Left renal cortex interstitium (tissue), 4 donors: Measurements from ENCODE around the gene C1QTNF8. TPM values are rescaled to one million over a fixed set of nuclear protein-coding genes. Genes with fewer than 3 reads are reported as not detected.

Source experiments
- DNase-seq, 4 donors: peaks; one replicate each; pipeline ENCODE4 v3.0.0-alpha.2; 2013; ENCODE audit warnings: low read depth in 4 of 4, low spot score in 2 of 4, missing footprints in 1 of 4
- polyA plus RNA-seq, 4 donors: library from polyadenylated mRNA; unstranded; fragments of 120-200 nt; gene quantifications; one replicate each; pipeline ENCODE4 v1.2.1, GENCODE V29; 2013; ENCODE audit not compliant: insufficient read length in 4 of 4

C1QTNF8 gene
- polyA plus RNA-seq, 4 donors, result not detected

DNA sequence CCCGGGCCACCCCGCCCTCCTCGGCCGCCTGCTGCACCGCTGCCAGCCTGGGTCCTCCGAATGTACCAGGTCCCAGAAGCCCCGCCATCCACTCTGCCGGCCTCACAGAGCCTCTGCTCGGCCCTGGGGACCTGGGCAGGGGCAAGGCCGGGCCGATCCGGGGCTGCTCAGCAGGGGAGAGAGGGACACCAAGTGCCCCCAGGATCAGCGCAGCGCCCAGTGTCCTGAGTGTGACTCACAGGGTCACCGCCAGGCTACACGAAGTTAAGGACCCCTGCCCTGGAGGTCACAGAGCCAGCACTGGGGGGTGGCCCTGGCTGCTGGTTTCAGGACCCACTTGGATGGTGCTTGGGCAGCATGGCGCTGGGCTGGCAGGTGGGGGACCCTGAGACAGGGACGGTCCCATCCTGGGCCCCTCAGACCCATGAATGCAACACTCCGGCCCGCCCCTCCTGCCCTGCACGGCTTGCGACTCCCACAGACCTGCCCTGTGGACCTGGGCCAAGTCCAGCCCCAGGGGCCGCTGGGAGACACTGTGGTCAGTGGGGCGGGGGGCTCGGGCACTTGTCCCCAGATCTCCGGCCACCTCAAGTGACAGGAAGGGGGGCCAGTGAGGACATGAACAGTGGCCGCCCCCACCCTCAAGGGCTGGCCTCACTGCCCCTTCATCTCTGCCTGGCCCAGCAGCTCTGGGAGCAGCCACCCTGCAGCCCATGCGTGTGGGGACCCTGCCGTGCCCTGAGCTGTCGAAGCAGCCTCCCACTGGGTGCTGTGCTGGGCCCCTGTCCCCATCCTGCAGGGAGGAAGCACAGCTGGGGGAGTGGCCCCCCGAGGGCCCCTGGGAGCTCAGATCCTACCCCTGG lies 46.7 kb downstream of the C1QTNF8 start:
- no peak for DNase-seq

DNA sequence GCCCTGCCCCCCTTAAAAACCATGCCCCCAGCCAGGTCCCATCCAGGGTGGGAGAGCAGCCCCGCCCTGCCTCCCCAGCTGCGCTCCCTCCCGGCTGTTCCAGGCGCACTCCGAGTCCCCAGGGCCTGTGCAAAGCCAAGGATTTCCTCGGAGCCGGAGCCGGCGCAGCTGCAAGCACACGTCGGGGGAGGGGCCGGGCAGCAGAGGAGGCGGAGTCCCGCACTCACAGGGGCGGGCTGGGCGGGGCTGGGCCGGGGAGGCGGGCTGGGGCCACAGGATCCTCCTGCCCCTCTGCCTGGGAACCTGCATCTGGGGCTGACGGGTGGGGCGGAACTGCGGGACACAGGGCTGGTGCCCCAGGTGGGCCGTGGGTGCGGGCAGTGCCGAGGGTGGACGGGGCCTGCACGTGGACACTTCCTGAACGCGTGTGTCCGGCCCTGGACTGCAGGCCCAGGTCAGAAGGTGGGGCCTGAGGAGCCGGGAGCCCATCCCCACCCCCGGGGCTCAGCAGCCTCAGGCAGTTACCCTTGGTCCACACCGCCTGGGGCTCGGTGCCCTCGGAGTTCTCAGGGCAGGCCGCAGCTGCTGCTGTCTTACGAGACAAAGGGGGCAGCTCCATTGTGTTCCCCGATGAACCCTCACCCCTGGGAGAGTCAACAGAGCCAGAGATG lies 47.5 kb downstream of the C1QTNF8 start:
- peak in 1 of 4 donors; percentile 60 for DNase-seq

DNA sequence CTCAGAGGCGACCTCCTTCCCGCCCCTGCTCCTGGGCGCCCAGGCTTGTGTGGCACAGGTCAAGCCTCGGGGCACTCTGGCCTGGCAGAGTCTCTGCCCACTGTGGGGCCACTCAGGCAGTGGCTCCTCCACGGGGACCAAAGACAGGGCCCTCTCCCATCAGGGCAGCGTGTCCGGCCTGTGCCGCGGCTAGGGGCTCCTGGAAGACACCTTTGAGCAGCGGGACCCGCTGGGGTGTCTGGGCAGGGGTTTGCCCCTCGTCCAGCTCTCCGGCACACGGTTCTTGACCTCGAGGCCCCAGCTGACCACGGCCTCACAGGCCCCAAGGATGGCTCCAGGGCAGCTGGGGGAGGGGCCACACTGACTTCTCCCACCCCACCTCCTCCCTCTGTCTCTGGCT lies 48.2 kb downstream of the C1QTNF8 start:
- no peak for DNase-seq

DNA sequence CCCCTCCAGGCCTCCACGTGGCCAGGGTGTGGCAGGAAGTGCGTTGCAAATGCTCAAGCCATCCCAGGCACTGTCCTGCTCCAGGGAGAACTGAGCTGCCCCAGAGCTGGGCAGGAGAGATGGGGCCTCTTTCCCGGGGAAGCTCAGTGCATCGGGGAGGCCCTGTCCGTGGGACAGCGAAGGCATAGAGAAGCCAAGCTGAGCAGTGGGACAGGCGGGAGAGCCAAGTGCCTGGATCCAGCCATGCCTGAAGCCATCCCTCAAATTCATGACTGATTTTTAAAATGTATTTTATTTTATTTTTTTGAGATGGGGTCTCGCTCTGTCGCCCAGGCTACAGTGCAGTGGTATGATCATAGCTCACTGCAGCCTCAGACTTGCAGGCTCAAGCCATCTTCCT lies 48.9 kb downstream of the C1QTNF8 start:
- no peak for DNase-seq

DNA sequence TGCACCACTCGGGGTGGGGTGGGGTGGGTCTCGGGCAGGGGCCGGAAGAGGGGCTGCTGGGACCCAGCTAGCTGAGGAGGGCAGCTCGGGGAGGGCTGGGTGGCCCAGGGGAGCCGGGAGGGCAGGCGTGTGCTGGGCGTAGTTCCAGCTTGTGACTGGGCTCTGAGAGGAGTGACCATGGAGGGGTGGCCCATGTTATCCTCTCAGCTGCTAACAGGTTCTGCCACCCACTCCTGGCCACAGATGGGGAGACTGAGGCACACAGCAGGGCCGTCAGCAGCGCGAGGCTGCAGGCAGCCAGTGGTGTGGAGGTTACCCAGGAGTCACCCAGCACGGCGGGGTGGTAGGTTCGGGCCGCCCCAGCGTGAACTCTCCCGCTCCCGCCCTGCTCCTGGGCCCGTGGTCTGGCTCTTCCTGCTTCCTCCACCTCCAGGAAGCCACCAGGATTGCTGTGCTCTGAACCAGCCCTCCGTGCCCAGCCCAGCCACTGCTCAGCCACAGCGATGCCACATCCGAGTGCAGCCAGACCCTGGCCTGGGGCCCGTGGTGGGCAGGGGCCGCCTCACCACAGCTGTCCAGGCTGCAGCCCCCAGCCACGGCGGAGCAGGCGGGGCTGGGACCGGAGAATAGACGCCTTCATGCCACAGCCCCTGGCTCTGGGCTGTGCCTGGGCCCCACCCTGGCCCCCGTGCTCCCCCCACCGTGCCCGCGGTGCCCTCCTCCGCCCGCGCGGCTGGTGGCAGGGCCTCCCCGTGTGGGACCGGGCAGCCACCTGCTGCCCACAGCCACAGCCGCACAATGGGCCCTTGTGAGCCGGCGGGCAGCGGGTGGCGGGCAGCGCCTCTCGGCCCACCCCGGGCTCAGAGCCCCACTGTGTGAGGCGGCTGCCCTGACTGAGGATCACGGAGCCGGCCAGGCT lies 49.8 kb downstream of the C1QTNF8 start:
- DNase-seq, result no peak

DNA sequence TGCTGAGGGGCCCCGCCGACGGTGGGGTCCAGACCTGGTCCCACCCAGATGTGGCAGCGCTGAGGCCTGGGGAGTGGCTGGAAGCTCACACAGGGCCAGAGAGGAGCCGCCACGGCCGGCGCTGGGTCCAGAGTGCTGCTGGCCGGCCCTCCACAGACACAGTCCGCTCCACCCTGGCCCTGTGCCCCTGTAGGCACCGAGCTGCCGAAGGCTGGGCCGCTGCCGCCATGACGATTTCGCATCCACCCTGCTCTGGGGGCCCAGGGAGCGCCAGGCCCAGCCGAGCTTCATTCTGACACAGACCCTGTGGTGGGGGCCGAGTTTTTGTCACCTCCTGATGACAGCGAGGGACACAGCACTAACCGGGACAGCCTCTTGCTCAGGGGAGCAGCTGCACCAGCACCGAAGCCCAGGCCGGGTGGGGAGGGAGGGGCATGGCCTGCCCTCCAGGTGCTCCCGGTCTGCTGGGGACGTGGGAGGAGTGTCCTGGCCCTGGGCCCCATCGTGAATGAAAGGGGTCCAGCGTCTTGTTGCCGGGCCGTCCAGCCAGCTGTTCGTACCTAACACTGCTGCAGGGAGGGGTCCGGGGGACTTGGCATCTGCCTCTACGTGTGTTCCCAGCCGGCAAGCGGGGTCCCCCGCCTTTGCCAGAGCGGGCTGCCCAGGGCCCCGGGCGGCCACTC lies 50.6 kb downstream of the C1QTNF8 start:
- no peak for DNase-seq

DNA sequence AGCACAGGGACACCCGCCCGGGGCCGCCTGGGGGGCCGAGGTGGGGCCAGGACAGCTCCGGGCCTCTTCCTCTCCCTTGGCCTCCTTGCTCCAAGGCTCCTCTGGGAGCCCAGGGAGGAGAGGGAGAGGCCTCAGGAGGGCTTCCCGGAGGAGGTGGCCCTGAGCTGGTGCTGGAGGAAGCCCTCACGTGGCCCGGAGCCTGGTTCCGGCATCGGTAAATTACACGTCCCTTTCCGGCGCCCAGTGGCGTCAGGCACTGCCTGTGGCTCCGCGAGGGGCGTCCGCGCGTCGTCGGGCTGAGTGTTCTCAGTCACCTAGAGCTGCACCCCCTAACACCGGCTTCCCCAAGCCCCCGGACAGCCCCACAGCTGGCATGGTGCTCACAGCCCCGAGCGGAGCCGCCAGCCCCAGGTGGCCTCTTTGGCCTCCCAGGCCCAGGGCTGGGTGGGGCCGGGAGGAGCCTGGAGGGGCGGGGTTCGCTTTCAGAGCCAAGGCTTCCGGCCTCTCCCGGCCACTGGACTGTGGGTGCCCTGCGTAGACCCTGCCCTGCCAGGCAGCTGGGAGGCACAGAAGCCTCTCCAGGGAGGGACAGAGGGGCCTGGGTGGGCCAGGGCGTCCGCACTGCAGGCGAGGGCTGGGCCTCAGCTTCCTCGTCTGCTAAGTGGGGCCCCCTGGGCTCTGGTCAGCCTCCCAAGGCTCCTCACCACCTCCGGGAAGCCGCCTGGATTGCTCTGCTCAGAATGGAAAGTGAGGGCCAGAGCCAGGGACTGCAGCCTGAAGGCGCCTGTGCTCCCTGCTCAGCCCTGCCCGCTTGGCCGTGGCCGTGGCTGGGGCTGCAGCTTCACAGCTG lies 51.4 kb downstream of the C1QTNF8 start:
- no peak for DNase-seq

DNA sequence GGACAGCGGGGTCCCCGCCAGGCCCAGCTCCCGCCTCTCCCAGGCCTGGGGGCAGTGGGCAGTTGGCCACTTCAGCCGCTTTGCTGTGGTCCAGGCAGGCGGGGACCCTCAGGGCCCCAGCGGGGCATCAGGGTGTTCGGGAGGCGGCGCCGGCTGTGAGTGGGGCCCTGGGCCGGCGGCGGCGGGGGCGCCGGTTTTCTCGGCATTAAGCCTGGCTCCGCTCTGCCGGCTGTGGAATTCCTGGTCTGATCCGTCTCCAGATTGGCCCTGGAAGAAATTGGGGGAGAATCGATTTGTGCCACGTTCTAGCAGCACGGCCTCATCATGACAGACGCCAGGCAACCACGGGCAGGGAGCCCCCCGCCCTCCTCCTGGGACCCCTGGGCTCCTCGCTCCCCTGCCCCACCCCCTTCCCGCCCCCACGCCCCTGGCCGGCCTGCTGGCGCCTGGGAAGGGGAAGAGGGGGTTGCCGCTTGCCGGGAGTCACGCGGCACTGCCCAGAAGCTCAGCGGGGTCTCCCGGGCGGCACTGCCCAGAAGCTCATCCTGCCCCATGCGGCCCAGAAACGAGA lies 52.1 kb downstream of the C1QTNF8 start:
- no peak for DNase-seq

DNA sequence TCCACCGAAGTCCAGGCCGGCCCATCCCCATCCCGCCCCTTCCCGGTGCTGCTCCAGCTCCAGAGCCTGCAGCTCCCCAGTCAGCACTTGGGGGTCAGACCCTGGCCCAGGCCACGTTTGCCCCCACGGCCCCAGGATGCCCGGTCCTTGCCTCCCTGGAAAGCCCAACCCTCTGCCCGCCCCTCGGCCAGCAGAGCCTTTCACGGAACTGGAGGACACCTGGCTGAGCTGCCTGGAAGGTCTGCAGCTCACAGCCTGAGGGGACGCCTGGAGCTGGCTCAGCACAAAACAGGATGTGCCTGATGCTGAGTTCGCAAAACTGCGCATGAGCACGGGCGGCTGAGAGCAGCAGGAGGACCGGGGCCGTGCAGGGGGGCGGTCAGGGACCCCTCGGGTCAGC lies 53.2 kb downstream of the C1QTNF8 start:
- DNase-seq, result no peak

DNA sequence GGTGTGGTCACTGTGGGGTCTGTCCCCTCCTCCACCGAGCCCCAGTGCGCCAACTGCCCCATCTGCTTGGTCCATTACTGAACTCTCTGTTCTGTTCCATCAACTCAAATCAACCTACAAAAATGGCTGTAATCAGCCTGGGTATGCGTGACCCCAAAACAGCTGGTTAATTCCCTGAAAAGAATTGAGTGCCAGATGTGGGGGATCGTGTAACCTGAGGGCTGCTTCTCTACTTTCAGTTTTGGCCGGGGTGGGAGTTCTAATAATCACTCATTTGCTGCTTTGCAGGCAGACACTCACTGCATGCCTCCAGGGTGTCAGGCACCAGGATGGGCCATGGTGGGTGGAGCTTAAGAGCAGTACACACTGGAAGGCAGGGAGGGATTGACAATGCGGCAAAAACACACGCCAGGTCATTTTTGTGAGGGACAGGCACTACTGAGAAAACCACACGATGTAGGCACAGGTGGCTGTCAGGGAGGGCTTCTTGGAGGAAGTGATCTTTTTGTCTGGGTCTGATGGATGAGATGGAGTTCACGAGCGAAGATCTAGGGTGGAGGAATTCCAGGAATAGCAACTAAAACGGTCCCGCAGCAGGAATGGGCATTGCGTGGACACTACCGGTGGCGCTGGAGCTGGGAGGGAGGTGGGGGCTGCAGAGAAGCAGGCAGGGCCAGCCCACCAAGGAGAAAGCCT lies 53.8 kb downstream of the C1QTNF8 start:
- DNase-seq, result no peak

DNA sequence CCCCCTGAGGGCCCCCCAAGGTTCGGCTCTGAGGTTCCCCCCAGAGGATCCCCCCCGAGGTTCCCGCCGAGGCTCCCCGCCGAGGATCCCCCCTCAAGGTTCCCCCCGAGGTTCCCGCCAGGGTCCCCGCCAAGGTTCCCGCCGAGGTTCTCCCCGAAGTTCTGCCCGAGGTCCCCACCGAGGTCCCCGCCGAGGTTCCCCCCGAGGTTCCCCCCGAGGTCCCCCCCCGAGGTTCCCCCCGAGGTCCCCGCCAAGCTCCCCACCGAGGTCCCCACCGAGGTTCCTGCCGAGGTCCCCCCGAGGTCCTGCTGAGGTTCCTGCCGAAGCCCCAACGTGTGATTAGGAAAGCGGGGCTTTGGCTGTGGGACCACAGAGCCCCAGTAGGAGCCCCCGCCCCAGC lies 55.7 kb downstream of the C1QTNF8 start:
- DNase-seq, result no peak

DNA sequence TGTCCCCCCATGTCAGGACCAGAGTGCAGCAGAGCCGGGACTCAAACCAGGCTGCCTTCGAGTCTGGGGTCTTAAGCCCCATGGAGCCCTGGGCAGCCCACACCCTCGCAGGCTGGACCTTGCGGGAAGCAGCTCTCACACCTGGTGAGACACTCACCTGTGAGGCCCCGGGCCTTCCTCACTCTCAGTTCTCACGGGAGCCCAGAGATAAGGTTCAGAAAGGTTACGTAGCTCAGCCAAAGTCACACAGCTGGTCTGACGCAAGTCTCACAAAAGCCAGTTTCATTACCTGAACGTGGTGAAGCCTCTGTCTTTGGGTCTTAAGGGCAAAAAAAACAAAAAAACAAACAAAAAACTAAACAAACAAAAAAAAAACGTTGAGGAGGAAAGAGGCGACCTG lies 56.3 kb downstream of the C1QTNF8 start:
- DNase-seq, result no peak

DNA sequence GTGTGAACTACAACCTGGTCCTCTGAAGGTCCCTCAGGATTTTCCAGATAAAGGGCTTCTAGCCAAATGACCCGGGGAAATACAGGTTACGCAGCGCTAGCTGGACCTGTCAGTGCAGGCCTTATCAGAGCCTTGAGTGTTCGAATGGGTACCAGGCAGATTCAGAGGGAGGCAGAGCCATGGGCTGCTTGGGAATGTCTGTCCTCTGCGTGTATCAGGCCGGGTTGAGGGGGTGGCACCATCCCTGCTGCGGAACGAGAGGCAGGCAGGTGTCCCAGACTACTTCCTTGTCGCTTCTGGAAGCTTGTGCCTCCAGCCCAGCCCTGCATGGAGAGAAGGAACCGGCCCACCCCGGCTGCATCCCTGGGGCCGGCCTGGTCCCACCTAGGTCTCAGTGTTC lies 57.1 kb downstream of the C1QTNF8 start:
- DNase-seq, result no peak

Other genes with a start within 250 kb of the C1QTNF8 start
- gene LMF1, start 125.3 kb downstream of the C1QTNF8 start, polyA plus RNA-seq, result 10 to 100 TPM; 14.6 to 26.5 (median 21.0) TPM
- gene SOX8, start 114.5 kb downstream of the C1QTNF8 start, polyA plus RNA-seq, result 1 to 10 TPM; 2.7 to 5.4 (median 4.9) TPM
- under 1 TPM; 0.10 to 0.33 (median 0.29) TPM for gene SSTR5, start 23.5 kb downstream of the C1QTNF8 start, polyA plus RNA-seq
- 10 to 100 TPM; 15.1 to 28.2 (median 26.1) TPM for gene CACNA1H, start 56.9 kb upstream of the C1QTNF8 start, polyA plus RNA-seq
- 1 to 10 TPM in 2 of 4 donors, under 1 TPM in 2; 0.67 to 1.9 (median 0.96) TPM for gene TPSG1, start 129.0 kb upstream of the C1QTNF8 start, polyA plus RNA-seq
- gene TPSB2, start 133.9 kb upstream of the C1QTNF8 start, polyA plus RNA-seq, result under 1 TPM in 3 of 4 donors, not detected in 1; 0.20 to 0.24 (median 0.24) TPM
- gene TPSAB1, start 144.5 kb upstream of the C1QTNF8 start, polyA plus RNA-seq, result not detected
- gene TPSD1, start 159.8 kb upstream of the C1QTNF8 start, polyA plus RNA-seq, result under 1 TPM in 1 of 4 donors, not detected in 3; 0.21 TPM
- 100 to 1,000 TPM; 152 to 184 (median 163) TPM for gene UBE2I, start 213.4 kb upstream of the C1QTNF8 start, polyA plus RNA-seq
- 1 to 10 TPM; 4.9 to 7.0 (median 6.1) TPM for gene BAIAP3, start 237.4 kb upstream of the C1QTNF8 start, polyA plus RNA-seq